Measurements from ENCODE around the gene MRPS15. TPM values are rescaled to one million over a fixed set of nuclear protein-coding genes. Genes with fewer than 3 reads are reported as not detected.
A peak's percentile ranks its signal among the peaks of the same experiment; 100 is the strongest.

The MRPS15 gene
- total RNA-seq, 1 experiment from 2014 or later: 98.7 TPM

DNA sequence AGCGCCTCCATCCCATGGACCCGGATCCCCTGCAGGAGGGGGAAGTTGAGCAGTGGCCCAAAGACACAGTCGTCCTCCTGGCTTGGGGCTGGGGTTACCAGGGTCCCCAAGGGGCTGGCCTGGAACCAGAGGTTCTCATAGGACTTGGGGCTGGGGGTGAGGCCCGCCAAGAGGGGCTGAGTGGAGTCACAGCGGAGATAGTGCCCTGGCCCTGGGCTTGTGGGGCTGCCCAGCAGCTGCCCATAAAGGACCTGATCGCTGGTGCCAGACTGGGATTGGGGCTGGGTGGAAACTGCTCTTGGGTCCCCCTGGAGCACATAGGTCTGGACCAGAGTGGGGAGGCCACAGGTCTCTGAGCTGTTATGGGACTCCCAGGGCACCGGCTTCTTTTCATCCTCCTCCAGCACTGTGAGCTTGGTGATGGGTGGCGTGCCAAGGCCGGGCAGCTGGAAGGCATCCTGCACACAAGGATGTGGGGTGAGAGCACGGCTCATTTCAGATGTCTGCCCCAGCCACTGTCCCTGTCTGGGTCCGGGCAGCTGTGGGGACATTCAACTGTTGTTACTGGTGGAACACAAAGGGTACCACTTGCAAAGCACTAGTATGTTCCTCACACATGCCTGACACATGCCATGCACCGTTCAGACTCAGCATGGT lies 2.3 kb upstream of the MRPS15 start:
- peaks cover 11 to 25% of the 10 kb centered on the region in 2 experiments for H3K4me1 ChIP-seq (ENCODE audit: control insufficient read depth in 1 of 2, insufficient read depth in 2 of 2, low read length in 2 of 2)
- ATAC-seq (no peak), DNase-seq (ENCODE audit: low read depth, low spot score) (no peak)
- intact Hi-C loops (cut with micrococcal nuclease): no loop called here
- no peak overlapping the region for H2AFZ ChIP-seq (ENCODE audit: low read depth, low read length, poor library complexity, severe bottlenecking)
- no TSS peak for BruUV-seq (replicated peaks)
- ChIA-PET RAD21 (ENCODE audit: low non-redundant PET in 1 of 2, low total read pairs in 2 of 2, uncharacterized antibody in 2 of 2, unreplicated experiment in 2 of 2) (no interaction called here), POLR2A (no interaction called here), CTCF (no interaction called here)
- H3K4me3 ChIP-seq (replicated peaks in 1 of 2; ENCODE audit: low read depth in 1 of 2, low read length in 2 of 2): no peak overlapping the region
- no peak overlapping the region for H3K9ac ChIP-seq (ENCODE audit: low read length)
- H3K27ac ChIP-seq (ENCODE audit: low read depth, low read length): no peak overlapping the region
- no peaks in the 10 kb centered on the region for H4K20me1 ChIP-seq (ENCODE audit: insufficient read depth)
- no peaks in the 10 kb centered on the region for H3K9me3 ChIP-seq (ENCODE audit: control insufficient read depth in 1 of 2, insufficient read depth in 1 of 2, low read depth in 1 of 2, low read length in 2 of 2)
- peak overlapping the region; percentile 90; the same call in 1 of the 2 replicates for H3K4me2 ChIP-seq (ENCODE audit: low read length)
- peaks cover 27% of the 10 kb centered on the region for H3K79me2 ChIP-seq (ENCODE audit: insufficient read depth, low read length)
- TF ChIP-seq JUND (IDR thresholded peaks at IDR 0.05) (no peak), CEBPB (IDR thresholded peaks at IDR 0.05; ENCODE audit: low read depth) (no peak), SIN3A (IDR thresholded peaks at IDR 0.05; ENCODE audit: low read depth) (no peak), POLR2A (IDR thresholded peaks at IDR 0.05; ENCODE audit: borderline replicate concordance, extremely low read depth, insufficient read depth, insufficient read length) (no peak), ZNF274 (IDR thresholded peaks at IDR 0.05; ENCODE audit: low read depth, low read length) (no peak), YY1 (IDR thresholded peaks at IDR 0.05; ENCODE audit: extremely low read depth, insufficient replicate concordance, low read depth, low read length) (no peak), SP1 (IDR thresholded peaks at IDR 0.05; ENCODE audit: low read depth) (no peak), ZFX (IDR thresholded peaks at IDR 0.05) (no peak), EZH2phosphoT487 (IDR thresholded peaks at IDR 0.05; ENCODE audit: borderline replicate concordance) (no peak), SRF (IDR thresholded peaks at IDR 0.05; ENCODE audit: low read depth) (no peak), TCF7L2 (IDR thresholded peaks at IDR 0.05; ENCODE audit: borderline replicate concordance, extremely low read depth, insufficient read depth, insufficient read length) (no peak), CBX3 (IDR thresholded peaks at IDR 0.05; ENCODE audit: low read depth) (no peak), EZH2 (IDR thresholded peaks at IDR 0.05) (no peak)
- TF ChIP-seq, protein P1, sequence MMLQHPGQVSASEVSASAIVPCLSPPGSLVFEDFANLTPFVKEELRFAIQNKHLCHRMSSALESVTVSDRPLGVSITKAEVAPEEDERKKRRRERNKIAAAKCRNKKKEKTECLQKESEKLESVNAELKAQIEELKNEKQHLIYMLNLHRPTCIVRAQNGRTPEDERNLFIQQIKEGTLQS (IDR thresholded peaks at IDR 0.05): no peak
- TF ChIP-seq, protein P2, sequence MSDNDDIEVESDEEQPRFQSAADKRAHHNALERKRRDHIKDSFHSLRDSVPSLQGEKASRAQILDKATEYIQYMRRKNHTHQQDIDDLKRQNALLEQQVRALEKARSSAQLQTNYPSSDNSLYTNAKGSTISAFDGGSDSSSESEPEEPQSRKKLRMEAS (IDR thresholded peaks at IDR 0.05): no peak
- TF ChIP-seq, protein P3, sequence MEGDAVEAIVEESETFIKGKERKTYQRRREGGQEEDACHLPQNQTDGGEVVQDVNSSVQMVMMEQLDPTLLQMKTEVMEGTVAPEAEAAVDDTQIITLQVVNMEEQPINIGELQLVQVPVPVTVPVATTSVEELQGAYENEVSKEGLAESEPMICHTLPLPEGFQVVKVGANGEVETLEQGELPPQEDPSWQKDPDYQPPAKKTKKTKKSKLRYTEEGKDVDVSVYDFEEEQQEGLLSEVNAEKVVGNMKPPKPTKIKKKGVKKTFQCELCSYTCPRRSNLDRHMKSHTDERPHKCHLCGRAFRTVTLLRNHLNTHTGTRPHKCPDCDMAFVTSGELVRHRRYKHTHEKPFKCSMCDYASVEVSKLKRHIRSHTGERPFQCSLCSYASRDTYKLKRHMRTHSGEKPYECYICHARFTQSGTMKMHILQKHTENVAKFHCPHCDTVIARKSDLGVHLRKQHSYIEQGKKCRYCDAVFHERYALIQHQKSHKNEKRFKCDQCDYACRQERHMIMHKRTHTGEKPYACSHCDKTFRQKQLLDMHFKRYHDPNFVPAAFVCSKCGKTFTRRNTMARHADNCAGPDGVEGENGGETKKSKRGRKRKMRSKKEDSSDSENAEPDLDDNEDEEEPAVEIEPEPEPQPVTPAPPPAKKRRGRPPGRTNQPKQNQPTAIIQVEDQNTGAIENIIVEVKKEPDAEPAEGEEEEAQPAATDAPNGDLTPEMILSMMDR (IDR thresholded peaks at IDR 0.05 in 2 of 3, conservative IDR thresholded peaks at IDR 0.05 in 1 of 3; ENCODE audit: borderline replicate concordance in 1 of 3, insufficient read depth in 1 of 3, low read depth in 2 of 3, low read length in 2 of 3): no peak
- TF ChIP-seq, protein P4, sequence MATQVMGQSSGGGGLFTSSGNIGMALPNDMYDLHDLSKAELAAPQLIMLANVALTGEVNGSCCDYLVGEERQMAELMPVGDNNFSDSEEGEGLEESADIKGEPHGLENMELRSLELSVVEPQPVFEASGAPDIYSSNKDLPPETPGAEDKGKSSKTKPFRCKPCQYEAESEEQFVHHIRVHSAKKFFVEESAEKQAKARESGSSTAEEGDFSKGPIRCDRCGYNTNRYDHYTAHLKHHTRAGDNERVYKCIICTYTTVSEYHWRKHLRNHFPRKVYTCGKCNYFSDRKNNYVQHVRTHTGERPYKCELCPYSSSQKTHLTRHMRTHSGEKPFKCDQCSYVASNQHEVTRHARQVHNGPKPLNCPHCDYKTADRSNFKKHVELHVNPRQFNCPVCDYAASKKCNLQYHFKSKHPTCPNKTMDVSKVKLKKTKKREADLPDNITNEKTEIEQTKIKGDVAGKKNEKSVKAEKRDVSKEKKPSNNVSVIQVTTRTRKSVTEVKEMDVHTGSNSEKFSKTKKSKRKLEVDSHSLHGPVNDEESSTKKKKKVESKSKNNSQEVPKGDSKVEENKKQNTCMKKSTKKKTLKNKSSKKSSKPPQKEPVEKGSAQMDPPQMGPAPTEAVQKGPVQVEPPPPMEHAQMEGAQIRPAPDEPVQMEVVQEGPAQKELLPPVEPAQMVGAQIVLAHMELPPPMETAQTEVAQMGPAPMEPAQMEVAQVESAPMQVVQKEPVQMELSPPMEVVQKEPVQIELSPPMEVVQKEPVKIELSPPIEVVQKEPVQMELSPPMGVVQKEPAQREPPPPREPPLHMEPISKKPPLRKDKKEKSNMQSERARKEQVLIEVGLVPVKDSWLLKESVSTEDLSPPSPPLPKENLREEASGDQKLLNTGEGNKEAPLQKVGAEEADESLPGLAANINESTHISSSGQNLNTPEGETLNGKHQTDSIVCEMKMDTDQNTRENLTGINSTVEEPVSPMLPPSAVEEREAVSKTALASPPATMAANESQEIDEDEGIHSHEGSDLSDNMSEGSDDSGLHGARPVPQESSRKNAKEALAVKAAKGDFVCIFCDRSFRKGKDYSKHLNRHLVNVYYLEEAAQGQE (IDR thresholded peaks at IDR 0.05; ENCODE audit: low read depth): no peak
- no peaks in the 10 kb centered on the region for H3K27me3 ChIP-seq (ENCODE audit: insufficient read depth, low read length)
- H3K9me2 ChIP-seq (ENCODE audit: insufficient read depth): no peaks in the 10 kb centered on the region
- H3K36me3 ChIP-seq (ENCODE audit: control insufficient read depth in 1 of 2, insufficient read depth in 2 of 2, low read length in 2 of 2): peaks cover 2 to 10% of the 10 kb centered on the region in 2 experiments; a peak in 2 of 4 replicates

Data from HCT116 (cell line).